Thyroid gland (tissue), 4 donors: ENCODE data around the gene FMN1. TPM values are rescaled to one million over a fixed set of nuclear protein-coding genes. Genes with fewer than 3 reads are reported as not detected.

Experiments
- DNase-seq, 2 donors: peaks; one replicate each; pipeline ENCODE4 v3.0.0-alpha.2; 2019
- H3K27ac ChIP-seq, 3 donors: fragments of 200-600 bp; sonication (generic); 1 replicate in 2 of 3; 2 replicates in 1 of 3; pipeline ENCODE4 v1.5.1; 2016 to 2019; ENCODE audit warnings: mild to moderate bottlenecking in 1 of 3, moderate library complexity in 1 of 3
- H3K27me3 ChIP-seq: fragments of 200-600 bp; sonication (generic); one replicate; pipeline ENCODE4 v1.5.1; 2019
- H3K36me3 ChIP-seq, 2 donors: fragments of 200-600 bp; sonication (generic); one replicate each; pipeline ENCODE4 v1.5.1; 2016 to 2019
- H3K4me1 ChIP-seq, 2 donors: fragments of 200-600 bp; sonication (generic); one replicate each; pipeline ENCODE4 v1.5.1; 2017 to 2019
- H3K4me3 ChIP-seq, 3 donors: fragments of 200-600 bp; sonication (generic); replicated peaks in 1 of 3; 1 replicate in 2 of 3; 2 replicates in 1 of 3; pipeline ENCODE4 v1.5.1; 2016; ENCODE audit warnings: mild to moderate bottlenecking in 1 of 3
- H3K9me3 ChIP-seq: fragments of 200-600 bp; sonication (generic); one replicate; pipeline ENCODE4 v1.5.1; 2017
- CTCF ChIP-seq, 6 experiments: fragments of 200-600 bp in 3 of 6; fragments of 450-650 bp in 3 of 6; sonication (generic) in 3 of 6; IDR thresholded peaks; one replicate each; pipeline ENCODE4 v1.5.1; 2016 to 2019; ENCODE audit warnings: antibody characterized with exemption in 6 of 6, mild to moderate bottlenecking in 2 of 6, inconsistent platforms in 1 of 6, moderate library complexity in 1 of 6
- POLR2A ChIP-seq, 2 donors: fragments of 450-650 bp; IDR thresholded peaks; one replicate each; pipeline ENCODE4 v1.6.1; 2017; ENCODE audit warnings: antibody characterized with exemption in 2 of 2, mild to moderate bottlenecking in 2 of 2, moderate library complexity in 1 of 2
- WGBS, 2 donors: methylation state at CpG; one replicate each; pipeline ENCODE4 v1.1.5; 2017; 5-methylcytosine and 5-hydroxymethylcytosine counted together
- intact Hi-C: fragments of 100-400 bp; cut with DNase I; formaldehyde crosslinking; loops from one replicate; pipeline ENCODE4 v1.15.1; 2023
- total RNA-seq, 4 donors: library from RNA; depleted of rRNA; stranded (reverse); fragments of >200 nt; gene quantifications; one replicate each; pipeline ENCODE4 v1.2.3, GENCODE V29; 2016

FMN1 gene
- total RNA-seq, 4 donors from 2014 or later, result 13.8 to 28.3 (median 22.5) TPM

- H3K4me3 ChIP-seq, result no peak overlapping the region
- WGBS, 2 donors, result 83 to 90% methylated on average over 2 of the region's 2 CpGs
- no peak for TF ChIP-seq CTCF (IDR thresholded peaks at IDR 0.05)
- TF ChIP-seq POLR2A (IDR thresholded peaks at IDR 0.05), result no peak
- H3K27me3 ChIP-seq, result no peaks in the 10 kb centered on the region
- H3K9me3 ChIP-seq, result no peaks in the 10 kb centered on the region
- no peak for DNase-seq
- H3K4me1 ChIP-seq, result peaks cover 0 to 16% of the 10 kb centered on the region in 2 donors
- H3K36me3 ChIP-seq, result no peaks in the 10 kb centered on the region
- no peak overlapping the region for H3K27ac ChIP-seq
- intact Hi-C loops, result no loop called here
Measured at GRCh38 chr15:32909431-32909830, 285.1 kb downstream of the FMN1 start.

- TF ChIP-seq POLR2A (IDR thresholded peaks at IDR 0.05) (no peak), CTCF (IDR thresholded peaks at IDR 0.05) (no peak)
- 85 to 90% methylated on average over 4 of the region's 4 CpGs for WGBS, 2 donors
- H3K27ac ChIP-seq, result no peak overlapping the region
- H3K27me3 ChIP-seq, result no peaks in the 10 kb centered on the region
- H3K9me3 ChIP-seq, result no peaks in the 10 kb centered on the region
- H3K36me3 ChIP-seq, result no peaks in the 10 kb centered on the region
- intact Hi-C loops, result no loop called here
- H3K4me3 ChIP-seq, result no peak overlapping the region
- peaks cover 0 to 16% of the 10 kb centered on the region in 2 donors for H3K4me1 ChIP-seq
- DNase-seq, result no peak
Measured at GRCh38 chr15:32908872-32909271, 285.6 kb downstream of the FMN1 start.

- WGBS, 2 donors, result 32 to 34% methylated on average over 5 of the region's 5 CpGs
- Histone ChIP-seq H3K4me1 (peaks cover 0 to 16% of the 10 kb centered on the region in 2 donors), H3K4me3 (no peak overlapping the region), H3K36me3 (no peaks in the 10 kb centered on the region), H3K9me3 (no peaks in the 10 kb centered on the region), H3K27ac (no peak overlapping the region), H3K27me3 (no peaks in the 10 kb centered on the region)
- peak; percentile 9 to 21 for DNase-seq
- TF ChIP-seq POLR2A (IDR thresholded peaks at IDR 0.05), result no peak
- no peak for TF ChIP-seq CTCF (IDR thresholded peaks at IDR 0.05)
- intact Hi-C loops, result no loop called here
Measured at GRCh38 chr15:32908135-32908801, 286.2 kb downstream of the FMN1 start.

GRCh38 chr15:32905481-32905880 is 289.0 kb downstream of the FMN1 start:
- TF ChIP-seq CTCF (IDR thresholded peaks at IDR 0.05), result no peak
- TF ChIP-seq POLR2A (IDR thresholded peaks at IDR 0.05), result no peak
- DNase-seq, result no peak
- no peak overlapping the region for H3K27ac ChIP-seq
- intact Hi-C loops, result no loop called here
- no peaks in the 10 kb centered on the region for H3K27me3 ChIP-seq
- no peaks in the 10 kb centered on the region for H3K36me3 ChIP-seq
- no peak overlapping the region for H3K4me3 ChIP-seq
- H3K4me1 ChIP-seq, result peaks cover 0 to 16% of the 10 kb centered on the region in 2 donors
- WGBS, 2 donors, result 90 to 92% methylated on average over 4 of the region's 4 CpGs
- H3K9me3 ChIP-seq, result no peaks in the 10 kb centered on the region

GRCh38 chr15:32904448-32904847 is 290.1 kb downstream of the FMN1 start:
- peaks cover 0 to 16% of the 10 kb centered on the region in 2 donors for H3K4me1 ChIP-seq
- no peak overlapping the region for H3K27ac ChIP-seq
- TF ChIP-seq POLR2A (IDR thresholded peaks at IDR 0.05) (no peak), CTCF (IDR thresholded peaks at IDR 0.05) (no peak)
- H3K36me3 ChIP-seq, result no peaks in the 10 kb centered on the region
- WGBS, 2 donors, result 94 to 95% methylated on average over 2 of the region's 2 CpGs
- no peaks in the 10 kb centered on the region for H3K27me3 ChIP-seq
- H3K9me3 ChIP-seq, result no peaks in the 10 kb centered on the region
- no peak for DNase-seq
- H3K4me3 ChIP-seq, result no peak overlapping the region
- intact Hi-C loops, result no loop called here
